Caco-2 (cell line): ENCODE measurements around the gene GALNT17. TPM values are rescaled to one million over a fixed set of nuclear protein-coding genes. Genes with fewer than 3 reads are reported as not detected.

Experiments used
- BruUV-seq: library from RNA; stranded (reverse); fragments of 400-500 nt; replicated peaks from 2 replicates; lab custom pipeline; 2021; lab: Mats Ljungman, UMichigan
- CTCF ChIA-PET: fragments of 300-600 bp; sonication (Branson Sonifier 250); formaldehyde crosslinking; loops from one replicate; lab custom pipeline; 2022; ENCODE audit warnings: antibody characterized with exemption; lab: Charles Lee
- POLR2A ChIA-PET: fragments of 300-600 bp; sonication (Branson Sonifier 250); formaldehyde crosslinking; loops from one replicate; lab custom pipeline; 2022; ENCODE audit warnings: antibody characterized with exemption; lab: Charles Lee
- DNase-seq, 2 experiments: peaks; one replicate each; pipeline versions ENCODE4 v3.0.0 to v3.0.0-alpha.2; 2020 to 2022
- H3K27me3 ChIP-seq: replicated peaks from 2 replicates; pipeline ENCODE4 v1.6.0; 2011; ENCODE audit warnings: low read length; ENCODE audit not compliant: control insufficient read depth, insufficient read depth
- H3K36me3 ChIP-seq: 2 replicates; pipeline ENCODE4 v1.5.1; 2011; ENCODE audit warnings: low read length; ENCODE audit not compliant: control insufficient read depth, insufficient read depth
- H3K4me1 ChIP-seq: fragments of 250-450 bp; sonication (Bioruptor Pico); 2 replicates; pipeline ENCODE4 v1.5.1; 2020; ENCODE audit warnings: mild to moderate bottlenecking
- H3K4me3 ChIP-seq: 2 replicates; pipeline ENCODE4 v1.5.1; 2011; ENCODE audit warnings: low read depth, mild to moderate bottlenecking, control low read depth, low read length
- H3K9me3 ChIP-seq: fragments of 250-450 bp; sonication (Bioruptor Pico); 2 replicates; pipeline ENCODE4 v1.5.1; 2020; ENCODE audit warnings: mild to moderate bottlenecking, moderate library complexity
- H3K27ac Mint-ChIP-seq: one replicate; pipeline ENCODE4 v1.8.0; 2022; ENCODE audit warnings: mixed read lengths; ENCODE audit not compliant: unreplicated experiment
- H3K27me3 Mint-ChIP-seq: one replicate; pipeline ENCODE4 v1.8.0; 2022; ENCODE audit warnings: mixed read lengths; ENCODE audit not compliant: insufficient read depth, unreplicated experiment
- H3K36me3 Mint-ChIP-seq: one replicate; pipeline ENCODE4 v1.8.0; 2022; ENCODE audit warnings: mild to moderate bottlenecking, mixed read lengths; ENCODE audit not compliant: insufficient read depth, unreplicated experiment
- H3K4me1 Mint-ChIP-seq: one replicate; pipeline ENCODE4 v1.8.0; 2022; ENCODE audit warnings: low read depth, mixed read lengths; ENCODE audit not compliant: unreplicated experiment
- H3K4me3 Mint-ChIP-seq: one replicate; pipeline ENCODE4 v1.8.0; 2022; ENCODE audit warnings: mild to moderate bottlenecking, moderate library complexity, mixed read lengths; ENCODE audit not compliant: unreplicated experiment
- H3K9me3 Mint-ChIP-seq: one replicate; pipeline ENCODE4 v1.8.0; 2022; ENCODE audit warnings: mixed read lengths; ENCODE audit not compliant: unreplicated experiment
- CTCF ChIP-seq, 2 experiments: fragments of 200-600 bp in 1 of 2; IDR thresholded peaks; 1 replicate in 1 of 2; 2 replicates in 1 of 2; pipeline versions ENCODE4 v1.5.1 to v1.8.0; 2011 to 2022; ENCODE audit warnings: antibody characterized with exemption in 1 of 2, control low read depth in 1 of 2, inconsistent platforms in 1 of 2, low read depth in 1 of 2, low read length in 1 of 2, mild to moderate bottlenecking in 1 of 2, moderate library complexity in 1 of 2; ENCODE audit not compliant: insufficient read depth in 1 of 2, severe bottlenecking in 1 of 2, unreplicated experiment in 1 of 2
- intact Hi-C: fragments of 100-400 bp; cut with micrococcal nuclease; formaldehyde crosslinking; loops from one replicate; pipeline ENCODE4 v1.10.0; 2022; ENCODE audit not compliant: unreplicated experiment
- total RNA-seq: library from RNA; stranded (reverse); gene quantifications from 2 replicates; pipeline ENCODE4 v1.2.3, GENCODE V29; 2022

GALNT17 gene
- total RNA-seq, 1 experiment from 2014 or later: not detected

- Histone ChIP-seq H3K27me3 (no peaks in the 10 kb centered on the region), H3K4me3 (no peak overlapping the region), H3K36me3 (no peaks in the 10 kb centered on the region), H3K9me3 (no peaks in the 10 kb centered on the region), H3K4me1 (no peaks in the 10 kb centered on the region)
- Mint-ChIP-seq H3K4me3 (no peak overlapping the region), H3K4me1 (no peaks in the 10 kb centered on the region), H3K9me3 (peaks cover 34% of the 10 kb centered on the region), H3K27ac (no peak overlapping the region), H3K36me3 (no peaks in the 10 kb centered on the region), H3K27me3 (no peaks in the 10 kb centered on the region)
- ChIA-PET POLR2A (no interaction called here), CTCF (no interaction called here)
- no peak for TF ChIP-seq CTCF (IDR thresholded peaks at IDR 0.05; ENCODE audit: insufficient read depth in 1 of 2, low read depth in 1 of 2, low read length in 1 of 2, severe bottlenecking in 1 of 2, unreplicated experiment in 1 of 2)
- BruUV-seq: no TSS peak
- intact Hi-C loops: no loop called here
- DNase-seq: no peak
Measured at GRCh38 chr7:71712653-71713180, 580.8 kb downstream of the GALNT17 start.

- H3K27me3 ChIP-seq: no peaks in the 10 kb centered on the region
- no peak for DNase-seq
- Mint-ChIP-seq H3K36me3 (no peaks in the 10 kb centered on the region), H3K4me3 (no peak overlapping the region), H3K27me3 (no peaks in the 10 kb centered on the region), H3K4me1 (no peaks in the 10 kb centered on the region), H3K27ac (no peak overlapping the region), H3K9me3 (peaks cover 33% of the 10 kb centered on the region)
- 0 out of 2 replicates have a peak, but pooled peaks cover 8% of the 10 kb centered on the region for H3K9me3 ChIP-seq
- BruUV-seq: no TSS peak
- intact Hi-C loops: no loop called here
- POLR2A ChIA-PET: no interaction called here
- CTCF ChIA-PET: no interaction called here
- H3K36me3 ChIP-seq: no peaks in the 10 kb centered on the region
- no peak for TF ChIP-seq CTCF (IDR thresholded peaks at IDR 0.05; ENCODE audit: insufficient read depth in 1 of 2, low read depth in 1 of 2, low read length in 1 of 2, severe bottlenecking in 1 of 2, unreplicated experiment in 1 of 2)
- H3K4me1 ChIP-seq: no peaks in the 10 kb centered on the region
- no peak overlapping the region for H3K4me3 ChIP-seq
Measured at GRCh38 chr7:71716690-71717089, 584.7 kb downstream of the GALNT17 start.

- TF ChIP-seq CTCF (IDR thresholded peaks at IDR 0.05; ENCODE audit: insufficient read depth in 1 of 2, low read depth in 1 of 2, low read length in 1 of 2, severe bottlenecking in 1 of 2, unreplicated experiment in 1 of 2): no peak
- Mint-ChIP-seq H3K27me3 (no peaks in the 10 kb centered on the region), H3K4me1 (no peaks in the 10 kb centered on the region), H3K27ac (no peak overlapping the region), H3K9me3 (peaks cover 37% of the 10 kb centered on the region), H3K36me3 (no peaks in the 10 kb centered on the region), H3K4me3 (no peak overlapping the region)
- H3K27me3 ChIP-seq: no peaks in the 10 kb centered on the region
- no peaks in the 10 kb centered on the region for H3K4me1 ChIP-seq
- intact Hi-C loops: no loop called here
- H3K36me3 ChIP-seq: no peaks in the 10 kb centered on the region
- no peak overlapping the region for H3K4me3 ChIP-seq
- no peak for DNase-seq
- BruUV-seq: no TSS peak
- H3K9me3 ChIP-seq: 0 out of 2 replicates have a peak, but pooled peaks cover 8% of the 10 kb centered on the region
- ChIA-PET CTCF (no interaction called here), POLR2A (no interaction called here)
Measured at GRCh38 chr7:71718563-71718962, 586.6 kb downstream of the GALNT17 start.
